K562 (cell line): Measurements from ENCODE around the gene LAIR2. TPM values are rescaled to one million over a fixed set of nuclear protein-coding genes. Genes with fewer than 3 reads are reported as not detected.

Source experiments
- CREBBP ChIP-seq: IDR thresholded peaks from one replicate; pipeline ENCODE4 v1.6.1; 2012; ENCODE audit warnings: low read depth, mild to moderate bottlenecking, control low read depth, inconsistent platforms, low read length
- HDAC8 ChIP-seq: fragments of 450-650 bp; IDR thresholded peaks from 2 replicates; pipeline ENCODE4 v1.6.1; 2016; ENCODE audit warnings: mild to moderate bottlenecking, missing genetic modification characterization, moderate library complexity, missing compliant biosample characterization
- MCM5 ChIP-seq: fragments of 450-650 bp; IDR thresholded peaks from 2 replicates; pipeline ENCODE4 v1.6.1; 2016; ENCODE audit warnings: low read depth
- MECOM ChIP-seq: fragments of 250-450 bp; sonication (Bioruptor Pico); IDR thresholded peaks from 2 replicates; pipeline ENCODE4 v1.8.0; 2022; ENCODE audit warnings: inconsistent platforms
- NFE2L1 ChIP-seq: fragments of 450-650 bp; IDR thresholded peaks from 2 replicates; pipeline ENCODE4 v1.6.1; 2016; ENCODE audit warnings: missing genetic modification characterization, low read depth, mild to moderate bottlenecking, missing compliant biosample characterization, moderate library complexity, borderline replicate concordance
- SIRT6 ChIP-seq: IDR thresholded peaks from one replicate; pipeline ENCODE4 v1.6.1; 2012; ENCODE audit warnings: low read depth, mild to moderate bottlenecking, control low read depth, inconsistent platforms, low read length, moderate library complexity
- SMC3 ChIP-seq: conservative IDR thresholded peaks from 2 replicates; pipeline ENCODE4 v1.6.1; 2011; ENCODE audit warnings: low read depth, low read length, improper control_type of control experiment; ENCODE audit not compliant: insufficient read depth
- SNIP1 ChIP-seq: fragments of 450-650 bp; IDR thresholded peaks from 2 replicates; pipeline ENCODE4 v1.7.1; 2017; ENCODE audit warnings: low read depth, mild to moderate bottlenecking
- U2AF1 ChIP-seq: fragments of 200-400 bp; formaldehyde crosslinking; optimal IDR thresholded peaks from 2 replicates; pipeline ENCODE3; 2017; ENCODE audit warnings: mild to moderate bottlenecking, low read depth, low read length, moderate library complexity
- ZNF165 ChIP-seq: fragments of 250-450 bp; sonication (Bioruptor Pico); IDR thresholded peaks from 2 replicates; pipeline ENCODE4 v1.4.0; 2020; ENCODE audit warnings: borderline replicate concordance
- ZSCAN29 ChIP-seq: fragments of 450-650 bp; IDR thresholded peaks from 2 replicates; pipeline ENCODE4 v1.6.1; 2017
- polyA plus RNA-seq, 8 experiments: library from polyadenylated mRNA; depleted of rRNA in 4 of 8; stranded (reverse) in 5 of 8; unstranded in 3 of 8; fragments of >200 nt; fragmentation: Nextera tagmentation in 2 of 8; fragmentation: Illumina TruSeq in 1 of 8; extraction: Ambion mirVana in 2 of 8; extraction: Trizol in 1 of 8; gene quantifications; 2 replicates each; pipeline versions ENCODE4 v1.2.1 to v1.2.3, GENCODE V29; 2011 to 2014; ENCODE audit warnings: inconsistent platforms in 1 of 8, missing spikeins in 1 of 8
- total RNA-seq, 7 experiments: library from RNA; depleted of rRNA in 6 of 7; stranded (reverse); fragments of >200 nt in 6 of 7; fragmentation: Illumina TruSeq in 2 of 7; extraction: Trizol in 2 of 7; gene quantifications; 2 replicates each; pipeline versions ENCODE4 v1.2.1 to v1.2.3, GENCODE V29; 2011 to 2021; ENCODE audit warnings: low replicate concordance in 1 of 7
- TF ChIP-seq, protein P1 (sequence below): sonication (generic); formaldehyde crosslinking; IDR thresholded peaks from 2 replicates; pipeline ENCODE4 v1.8.1; 2023; ENCODE audit warnings: missing genetic modification reagents, mild to moderate bottlenecking, borderline replicate concordance
- TF ChIP-seq, protein P2 (sequence below): IDR thresholded peaks from 2 replicates; pipeline ENCODE4 v1.6.1; 2014; ENCODE audit warnings: antibody characterized with exemption
- TF ChIP-seq, protein P3 (sequence below): fragments of 450-650 bp; formaldehyde crosslinking; IDR thresholded peaks from 2 replicates; pipeline ENCODE4 v1.4.0; 2020; ENCODE audit warnings: mild to moderate bottlenecking, moderate library complexity
- TF ChIP-seq, protein P4 (sequence below): fragments of 450-650 bp; IDR thresholded peaks from 2 replicates; pipeline ENCODE4 v1.6.1; 2017; ENCODE audit warnings: antibody characterized with exemption
- TF ChIP-seq, protein P5 (sequence below), 3 experiments: fragments of 200-800 bp in 1 of 3; sonication (Bioruptor generic) in 1 of 3; sonication (generic) in 1 of 3; formaldehyde crosslinking in 1 of 3; IDR thresholded peaks; 2 replicates each; pipeline versions ENCODE4 v1.6.1 to v1.8.0; 2016 to 2022; ENCODE audit warnings: mild to moderate bottlenecking in 2 of 3, missing compliant biosample characterization in 2 of 3, missing genetic modification characterization in 2 of 3, missing genetic modification reagents in 1 of 3

The LAIR2 gene
- total and polyA plus RNA-seq, 9 of the 15 experiments (the other 6 are each of a cell fraction or from before 2014, with no cell fraction given) = not detected

DNA sequence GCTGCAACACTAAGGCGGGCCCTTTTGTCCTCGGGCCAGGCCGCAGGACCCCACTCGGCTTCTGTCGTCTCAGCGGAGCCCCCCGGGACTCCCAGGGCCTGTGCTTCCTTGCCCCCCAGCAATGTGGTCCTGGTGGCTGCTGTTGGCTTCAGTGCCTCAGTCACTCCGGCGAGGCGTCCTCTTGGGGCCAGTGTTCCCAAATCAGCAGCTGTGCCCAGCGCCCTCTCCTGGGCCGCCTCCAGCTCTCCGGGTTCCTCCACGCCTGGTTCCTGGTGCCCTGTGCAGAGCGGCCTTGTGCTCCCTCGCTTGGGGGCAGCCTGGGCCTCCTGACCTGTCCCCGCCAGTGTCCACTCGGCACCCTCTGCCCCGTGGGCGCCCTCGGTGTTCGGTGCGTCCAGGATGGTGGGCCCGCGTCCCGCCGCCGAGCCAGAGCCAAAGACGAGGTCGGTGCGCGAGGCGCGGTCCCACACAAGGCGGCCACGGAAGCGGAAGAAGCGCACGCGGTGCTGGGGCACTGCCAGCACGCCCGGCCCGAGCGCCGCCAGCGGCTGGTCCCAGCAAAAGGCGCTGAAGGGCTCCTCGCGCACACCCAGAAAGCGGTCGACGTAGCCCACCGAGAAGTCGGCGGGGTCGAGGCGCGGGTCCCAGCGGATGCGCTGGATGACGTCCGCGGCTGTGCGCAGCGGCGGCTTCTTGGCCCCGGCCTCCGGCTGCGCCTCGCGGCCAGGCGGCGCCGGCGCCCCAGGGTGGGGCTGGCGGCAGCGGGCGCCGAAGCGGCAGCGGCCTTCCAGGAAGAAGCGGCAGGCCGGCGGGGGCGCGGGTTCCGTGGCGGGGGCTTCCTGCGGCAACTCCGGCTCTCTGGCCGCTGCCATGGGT, 39.7 kb upstream of the LAIR2 start (continued):
- TF ChIP-seq, protein P1, sequence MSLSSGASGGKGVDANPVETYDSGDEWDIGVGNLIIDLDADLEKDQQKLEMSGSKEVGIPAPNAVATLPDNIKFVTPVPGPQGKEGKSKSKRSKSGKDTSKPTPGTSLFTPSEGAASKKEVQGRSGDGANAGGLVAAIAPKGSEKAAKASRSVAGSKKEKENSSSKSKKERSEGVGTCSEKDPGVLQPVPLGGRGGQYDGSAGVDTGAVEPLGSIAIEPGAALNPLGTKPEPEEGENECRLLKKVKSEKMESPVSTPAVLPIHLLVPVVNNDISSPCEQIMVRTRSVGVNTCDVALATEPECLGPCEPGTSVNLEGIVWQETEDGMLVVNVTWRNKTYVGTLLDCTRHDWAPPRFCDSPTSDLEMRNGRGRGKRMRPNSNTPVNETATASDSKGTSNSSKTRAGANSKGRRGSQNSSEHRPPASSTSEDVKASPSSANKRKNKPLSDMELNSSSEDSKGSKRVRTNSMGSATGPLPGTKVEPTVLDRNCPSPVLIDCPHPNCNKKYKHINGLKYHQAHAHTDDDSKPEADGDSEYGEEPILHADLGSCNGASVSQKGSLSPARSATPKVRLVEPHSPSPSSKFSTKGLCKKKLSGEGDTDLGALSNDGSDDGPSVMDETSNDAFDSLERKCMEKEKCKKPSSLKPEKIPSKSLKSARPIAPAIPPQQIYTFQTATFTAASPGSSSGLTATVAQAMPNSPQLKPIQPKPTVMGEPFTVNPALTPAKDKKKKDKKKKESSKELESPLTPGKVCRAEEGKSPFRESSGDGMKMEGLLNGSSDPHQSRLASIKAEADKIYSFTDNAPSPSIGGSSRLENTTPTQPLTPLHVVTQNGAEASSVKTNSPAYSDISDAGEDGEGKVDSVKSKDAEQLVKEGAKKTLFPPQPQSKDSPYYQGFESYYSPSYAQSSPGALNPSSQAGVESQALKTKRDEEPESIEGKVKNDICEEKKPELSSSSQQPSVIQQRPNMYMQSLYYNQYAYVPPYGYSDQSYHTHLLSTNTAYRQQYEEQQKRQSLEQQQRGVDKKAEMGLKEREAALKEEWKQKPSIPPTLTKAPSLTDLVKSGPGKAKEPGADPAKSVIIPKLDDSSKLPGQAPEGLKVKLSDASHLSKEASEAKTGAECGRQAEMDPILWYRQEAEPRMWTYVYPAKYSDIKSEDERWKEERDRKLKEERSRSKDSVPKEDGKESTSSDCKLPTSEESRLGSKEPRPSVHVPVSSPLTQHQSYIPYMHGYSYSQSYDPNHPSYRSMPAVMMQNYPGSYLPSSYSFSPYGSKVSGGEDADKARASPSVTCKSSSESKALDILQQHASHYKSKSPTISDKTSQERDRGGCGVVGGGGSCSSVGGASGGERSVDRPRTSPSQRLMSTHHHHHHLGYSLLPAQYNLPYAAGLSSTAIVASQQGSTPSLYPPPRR (CRISPR knock-in tag) = no peak
- TF ChIP-seq, protein P2, sequence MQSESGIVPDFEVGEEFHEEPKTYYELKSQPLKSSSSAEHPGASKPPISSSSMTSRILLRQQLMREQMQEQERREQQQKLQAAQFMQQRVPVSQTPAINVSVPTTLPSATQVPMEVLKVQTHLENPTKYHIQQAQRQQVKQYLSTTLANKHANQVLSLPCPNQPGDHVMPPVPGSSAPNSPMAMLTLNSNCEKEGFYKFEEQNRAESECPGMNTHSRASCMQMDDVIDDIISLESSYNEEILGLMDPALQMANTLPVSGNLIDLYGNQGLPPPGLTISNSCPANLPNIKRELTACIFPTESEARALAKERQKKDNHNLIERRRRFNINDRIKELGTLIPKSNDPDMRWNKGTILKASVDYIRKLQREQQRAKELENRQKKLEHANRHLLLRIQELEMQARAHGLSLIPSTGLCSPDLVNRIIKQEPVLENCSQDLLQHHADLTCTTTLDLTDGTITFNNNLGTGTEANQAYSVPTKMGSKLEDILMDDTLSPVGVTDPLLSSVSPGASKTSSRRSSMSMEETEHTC = no peak
- TF ChIP-seq SNIP1 = no peak
- TF ChIP-seq U2AF1 = peak; percentile 23
- TF ChIP-seq MCM5 = no peak
- TF ChIP-seq, protein P3, sequence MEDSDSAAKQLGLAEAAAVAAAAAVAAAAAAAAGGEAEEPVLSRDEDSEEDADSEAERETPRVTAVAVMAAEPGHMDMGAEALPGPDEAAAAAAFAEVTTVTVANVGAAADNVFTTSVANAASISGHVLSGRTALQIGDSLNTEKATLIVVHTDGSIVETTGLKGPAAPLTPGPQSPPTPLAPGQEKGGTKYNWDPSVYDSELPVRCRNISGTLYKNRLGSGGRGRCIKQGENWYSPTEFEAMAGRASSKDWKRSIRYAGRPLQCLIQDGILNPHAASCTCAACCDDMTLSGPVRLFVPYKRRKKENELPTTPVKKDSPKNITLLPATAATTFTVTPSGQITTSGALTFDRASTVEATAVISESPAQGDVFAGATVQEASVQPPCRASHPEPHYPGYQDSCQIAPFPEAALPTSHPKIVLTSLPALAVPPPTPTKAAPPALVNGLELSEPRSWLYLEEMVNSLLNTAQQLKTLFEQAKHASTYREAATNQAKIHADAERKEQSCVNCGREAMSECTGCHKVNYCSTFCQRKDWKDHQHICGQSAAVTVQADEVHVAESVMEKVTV (CRISPR knock-in tag) = no peak
- no peak for TF ChIP-seq ZNF165 (CRISPR knock-in tag)
- TF ChIP-seq, protein P4, sequence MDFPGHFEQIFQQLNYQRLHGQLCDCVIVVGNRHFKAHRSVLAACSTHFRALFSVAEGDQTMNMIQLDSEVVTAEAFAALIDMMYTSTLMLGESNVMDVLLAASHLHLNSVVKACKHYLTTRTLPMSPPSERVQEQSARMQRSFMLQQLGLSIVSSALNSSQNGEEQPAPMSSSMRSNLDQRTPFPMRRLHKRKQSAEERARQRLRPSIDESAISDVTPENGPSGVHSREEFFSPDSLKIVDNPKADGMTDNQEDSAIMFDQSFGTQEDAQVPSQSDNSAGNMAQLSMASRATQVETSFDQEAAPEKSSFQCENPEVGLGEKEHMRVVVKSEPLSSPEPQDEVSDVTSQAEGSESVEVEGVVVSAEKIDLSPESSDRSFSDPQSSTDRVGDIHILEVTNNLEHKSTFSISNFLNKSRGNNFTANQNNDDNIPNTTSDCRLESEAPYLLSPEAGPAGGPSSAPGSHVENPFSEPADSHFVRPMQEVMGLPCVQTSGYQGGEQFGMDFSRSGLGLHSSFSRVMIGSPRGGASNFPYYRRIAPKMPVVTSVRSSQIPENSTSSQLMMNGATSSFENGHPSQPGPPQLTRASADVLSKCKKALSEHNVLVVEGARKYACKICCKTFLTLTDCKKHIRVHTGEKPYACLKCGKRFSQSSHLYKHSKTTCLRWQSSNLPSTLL = no peak
- TF ChIP-seq MECOM = no peak
- no peak for TF ChIP-seq SMC3
- no peak for TF ChIP-seq ZSCAN29
- no peak for TF ChIP-seq CREBBP
- no peak for TF ChIP-seq NFE2L1
- TF ChIP-seq HDAC8 (tag) = no peak
- TF ChIP-seq, protein P5, sequence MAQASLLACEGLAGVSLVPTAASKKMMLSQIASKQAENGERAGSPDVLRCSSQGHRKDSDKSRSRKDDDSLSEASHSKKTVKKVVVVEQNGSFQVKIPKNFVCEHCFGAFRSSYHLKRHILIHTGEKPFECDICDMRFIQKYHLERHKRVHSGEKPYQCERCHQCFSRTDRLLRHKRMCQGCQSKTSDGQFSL (CRISPR knock-in tag; IDR thresholded peaks at IDR 0.05) = no peak
- TF ChIP-seq, protein P5 (tag; IDR thresholded peaks at IDR 0.05) = no peak
- TF ChIP-seq SIRT6 = no peak
